DMS153 treated with DMSO at 0.1 percent for 48 hours (cell line): ENCODE data around the gene UTP15.
A peak's percentile ranks its signal among the peaks of the same experiment; 100 is the strongest.

Source experiments
- DNase-seq: peaks from one replicate; lab custom pipeline; 2025; ENCODE audit not compliant: unreplicated experiment; lab: John Stamatoyannopoulos, UW

Gene UTP15, protein sequence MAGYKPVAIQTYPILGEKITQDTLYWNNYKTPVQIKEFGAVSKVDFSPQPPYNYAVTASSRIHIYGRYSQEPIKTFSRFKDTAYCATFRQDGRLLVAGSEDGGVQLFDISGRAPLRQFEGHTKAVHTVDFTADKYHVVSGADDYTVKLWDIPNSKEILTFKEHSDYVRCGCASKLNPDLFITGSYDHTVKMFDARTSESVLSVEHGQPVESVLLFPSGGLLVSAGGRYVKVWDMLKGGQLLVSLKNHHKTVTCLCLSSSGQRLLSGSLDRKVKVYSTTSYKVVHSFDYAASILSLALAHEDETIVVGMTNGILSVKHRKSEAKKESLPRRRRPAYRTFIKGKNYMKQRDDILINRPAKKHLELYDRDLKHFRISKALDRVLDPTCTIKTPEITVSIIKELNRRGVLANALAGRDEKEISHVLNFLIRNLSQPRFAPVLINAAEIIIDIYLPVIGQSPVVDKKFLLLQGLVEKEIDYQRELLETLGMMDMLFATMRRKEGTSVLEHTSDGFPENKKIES

GRCh38 chr5:73565139-73565968, at the start of gene UTP15, which contains the start of gene ANKRA2:
Gene UTP15, plus strand, starts transcription at chr5:73565743. Its CDS starts 1,602 bp downstream, at chr5:73567345.
Gene ANKRA2, minus strand, starts transcription at chr5:73565639. Its CDS starts 2,758 bp downstream, at chr5:73562881.
- peak; percentile 58 for DNase-seq

DNA sequence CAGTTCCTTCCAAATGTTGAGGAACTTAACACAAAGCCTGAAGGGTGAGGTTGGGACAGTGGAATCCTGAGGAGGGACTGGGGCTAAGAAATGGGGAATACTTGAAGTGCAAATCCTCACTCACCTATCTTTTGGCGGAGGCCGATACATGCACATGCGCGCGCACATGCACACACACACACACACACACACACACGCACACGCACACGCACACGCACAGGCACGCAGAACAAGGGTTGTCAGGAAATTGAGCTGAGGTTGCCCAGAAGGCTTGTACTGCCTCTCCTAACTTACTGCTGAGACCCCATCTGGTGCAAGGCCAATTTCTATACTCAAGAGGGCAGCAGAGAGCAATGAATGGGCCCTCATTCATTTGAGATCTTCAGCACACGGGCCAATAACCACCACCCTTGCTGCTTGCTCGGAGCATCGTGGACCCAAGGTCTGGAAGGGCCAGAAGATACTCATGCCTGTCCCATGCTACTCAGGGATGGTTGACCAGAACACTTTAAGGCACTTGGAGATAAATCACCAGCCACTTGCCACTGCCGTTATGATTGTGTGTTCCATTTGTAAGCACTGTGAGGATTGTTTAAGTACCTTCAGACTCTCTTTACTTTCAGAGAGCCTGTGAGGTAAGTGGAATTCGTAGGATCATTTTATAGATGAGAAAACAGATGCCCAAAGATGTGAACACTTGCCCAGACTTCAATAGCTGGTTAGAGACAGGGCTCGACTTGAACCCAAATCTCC, 45.8 kb upstream of the UTP15 start:
- peak; percentile 30 for DNase-seq

- no peak for DNase-seq
These were observed 42.6 kb upstream of the UTP15 start for GRCh38 chr5:73522989-73523388.

DNA sequence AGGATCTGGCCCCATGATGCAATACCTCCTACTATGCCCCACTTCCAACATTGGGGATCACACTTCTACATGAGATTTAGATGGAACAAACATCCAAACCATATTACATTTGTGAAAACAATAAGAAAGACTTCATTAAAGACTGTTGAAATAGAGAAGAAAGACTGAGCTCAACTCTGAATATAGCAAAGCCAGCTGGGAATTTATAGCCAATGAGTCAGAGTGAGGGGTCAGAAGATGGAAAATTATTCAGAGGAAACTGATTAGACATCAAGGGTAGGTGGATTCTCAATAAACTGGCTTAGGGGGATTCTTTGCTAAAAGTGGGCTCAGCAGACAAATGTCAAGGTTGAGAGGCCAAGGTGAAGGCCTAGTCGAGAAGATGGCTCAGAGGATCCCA, 41.7 kb upstream of the UTP15 start:
- DNase-seq = no peak

GRCh38 chr5:73525606-73526203, 39.8 kb upstream of the UTP15 start:
- DNase-seq = no peak

- peak; percentile 2 for DNase-seq
These were observed 37.3 kb upstream of the UTP15 start for GRCh38 chr5:73528248-73528647.

- DNase-seq = no peak
These were observed 36.5 kb upstream of the UTP15 start for GRCh38 chr5:73529081-73529480.

- no peak for DNase-seq
These were observed 34.2 kb upstream of the UTP15 start for GRCh38 chr5:73531356-73531755.

DNA sequence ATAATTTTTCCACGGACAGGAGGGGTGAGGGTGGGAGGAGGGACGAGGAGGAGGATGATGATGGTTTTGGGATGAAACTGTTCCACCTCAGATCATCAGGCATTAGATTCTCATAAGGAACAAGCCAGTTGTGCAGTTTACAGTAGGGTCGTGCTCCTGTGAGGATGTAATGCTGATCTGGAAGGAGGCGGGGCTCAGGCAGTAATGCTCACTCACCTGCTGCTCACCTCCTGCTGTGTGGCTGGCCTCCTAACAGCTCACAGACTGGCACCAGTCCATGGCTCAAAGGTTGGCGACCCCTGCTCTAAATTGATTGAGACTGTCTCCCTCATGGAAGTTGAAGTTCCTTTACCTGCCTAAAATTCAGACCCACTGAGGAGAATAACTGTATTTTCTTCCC, 33.3 kb upstream of the UTP15 start:
- DNase-seq = no peak

GRCh38 chr5:73534011-73534644, 31.4 kb upstream of the UTP15 start:
- no peak for DNase-seq

DNA sequence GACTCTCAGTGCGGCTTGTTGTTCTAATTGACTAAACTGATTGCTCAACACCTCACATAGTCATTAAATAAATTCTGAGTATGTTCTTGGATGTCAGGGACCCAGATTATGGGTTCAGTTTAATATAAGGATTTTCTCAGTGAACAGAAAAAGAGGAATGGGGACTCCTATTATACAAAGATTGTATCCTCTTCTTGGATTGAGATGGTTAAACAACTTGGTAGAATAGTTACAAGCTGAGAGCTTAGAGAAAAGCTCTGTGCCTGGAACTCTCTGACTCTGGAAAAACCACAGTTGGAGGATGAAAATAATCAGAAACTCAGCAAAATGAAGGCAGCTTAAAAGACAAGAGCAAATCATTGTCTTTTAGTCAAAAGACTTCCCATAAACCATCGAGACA, 30.6 kb upstream of the UTP15 start:
- DNase-seq = no peak

DNA sequence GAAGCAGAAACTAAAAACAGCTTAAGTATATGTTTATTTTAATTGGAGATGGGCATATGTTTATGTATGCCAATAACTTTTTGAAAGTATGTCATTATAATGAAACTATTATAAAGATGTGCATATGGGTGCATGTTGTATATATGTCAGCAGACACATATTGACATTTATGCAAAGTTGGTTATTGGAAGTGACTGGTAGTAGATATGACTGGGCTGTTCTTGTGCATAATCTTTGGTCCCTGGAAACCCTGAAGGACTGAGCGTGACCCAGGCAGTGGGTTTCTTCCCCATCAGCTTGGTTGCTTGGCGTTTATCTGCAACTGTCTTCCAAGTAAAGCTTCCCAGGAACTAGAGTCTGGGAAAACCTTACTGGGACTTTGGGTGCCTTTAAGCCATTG, 25.8 kb upstream of the UTP15 start:
- DNase-seq = no peak

DNA sequence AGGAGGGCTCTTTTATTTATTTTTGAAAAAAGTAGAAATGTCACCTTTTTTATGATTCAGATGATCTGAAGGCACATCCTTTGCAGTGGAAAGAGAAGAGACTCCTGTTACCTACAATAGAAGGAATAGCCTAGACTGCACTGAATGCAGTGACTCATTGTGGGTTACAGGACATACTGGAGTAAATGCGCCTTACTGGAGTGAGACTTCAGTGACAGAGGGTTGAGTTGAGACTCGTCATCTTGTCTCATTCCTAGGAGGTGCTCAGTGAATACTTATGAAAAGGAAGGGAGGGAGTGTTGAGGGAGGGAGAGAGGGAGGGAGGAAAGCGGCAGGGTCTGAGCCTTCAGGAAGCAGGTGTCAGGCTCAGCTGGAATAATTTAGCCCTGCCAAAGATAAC, 25.4 kb upstream of the UTP15 start:
- DNase-seq = no peak

DNA sequence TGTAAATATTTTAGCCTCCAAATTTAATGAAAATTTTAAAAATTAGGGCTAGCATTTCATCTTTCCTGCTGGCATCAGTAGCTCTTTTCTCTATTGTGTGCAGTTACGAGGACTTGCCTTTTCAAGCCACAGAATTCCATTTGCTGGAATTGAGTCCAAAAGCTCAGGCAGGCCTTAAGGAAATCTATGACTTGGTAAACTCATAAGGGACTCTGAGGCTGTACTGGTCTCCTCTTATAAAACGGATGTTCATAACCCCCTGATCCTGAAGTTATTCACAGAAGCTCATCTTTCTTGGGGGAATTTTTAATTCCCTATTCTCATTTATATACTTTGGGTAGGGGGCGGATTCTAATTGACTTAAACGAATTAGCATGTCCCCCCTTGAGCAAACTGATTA, 23.5 kb upstream of the UTP15 start:
- DNase-seq = no peak

GRCh38 chr5:73544429-73545402, 20.8 kb upstream of the UTP15 start:
- DNase-seq = peak; percentile 88

DNA sequence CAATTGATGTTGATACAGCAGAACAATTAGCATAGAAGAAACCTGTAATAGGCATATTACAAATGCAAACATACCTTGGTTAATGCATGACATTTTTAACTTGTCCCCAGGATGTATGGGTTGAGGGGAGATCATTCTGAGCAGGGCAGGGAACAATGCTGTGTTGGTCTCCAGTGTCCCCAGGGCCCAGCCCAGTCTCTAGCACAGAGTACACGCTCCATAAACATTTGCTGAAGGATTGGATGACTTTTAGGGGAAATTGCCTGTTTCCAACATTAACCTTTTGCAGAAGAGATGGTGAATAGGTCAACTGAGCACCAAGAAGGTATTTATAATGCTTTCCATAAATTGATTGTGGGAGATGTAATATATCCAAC, 20.2 kb upstream of the UTP15 start:
- no peak for DNase-seq

- no peak for DNase-seq
These were observed 15.5 kb upstream of the UTP15 start for GRCh38 chr5:73550016-73550415.

DNA sequence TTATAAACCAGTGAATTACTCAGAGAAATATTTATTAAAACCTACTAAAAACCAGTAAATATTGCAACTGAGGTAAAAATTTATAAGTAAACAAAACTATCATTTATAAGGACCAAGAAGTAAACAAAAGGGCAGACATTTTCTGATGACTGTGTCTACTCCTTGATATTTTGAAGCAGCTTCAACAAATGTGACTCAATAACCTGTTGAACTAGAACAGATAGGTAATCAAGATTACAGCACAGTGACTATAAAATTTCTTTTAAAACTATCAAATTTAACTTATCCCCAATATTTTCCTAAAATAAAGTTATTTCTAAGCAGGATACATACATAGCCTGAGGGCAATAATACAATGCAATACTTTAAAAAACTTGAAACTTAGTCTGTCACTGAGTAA, 12.9 kb upstream of the UTP15 start:
- DNase-seq = no peak

GRCh38 chr5:73558950-73559349, 6.6 kb upstream of the UTP15 start:
- no peak for DNase-seq
